Ishikawa (cell line): ENCODE results near the gene HOXB4.

Experiments
- EGR1 ChIP-seq: IDR thresholded peaks from 2 replicates; pipeline ENCODE4 v1.6.1; 2012
- EP300 ChIP-seq: IDR thresholded peaks from 2 replicates; pipeline ENCODE4 v1.6.1; 2012; ENCODE audit warnings: borderline replicate concordance
- TEAD4 ChIP-seq: IDR thresholded peaks from 2 replicates; pipeline ENCODE4 v1.6.1; 2012
- ZBTB7A ChIP-seq: IDR thresholded peaks from 2 replicates; pipeline ENCODE4 v1.6.1; 2012; ENCODE audit warnings: low read depth
- TF ChIP-seq, protein P1 (sequence below): IDR thresholded peaks from 2 replicates; pipeline ENCODE4 v1.6.1; 2012
- TF ChIP-seq, protein P2 (sequence below): IDR thresholded peaks from 2 replicates; pipeline ENCODE4 v1.6.1; 2012; ENCODE audit warnings: low read depth, mild to moderate bottlenecking

DNA sequence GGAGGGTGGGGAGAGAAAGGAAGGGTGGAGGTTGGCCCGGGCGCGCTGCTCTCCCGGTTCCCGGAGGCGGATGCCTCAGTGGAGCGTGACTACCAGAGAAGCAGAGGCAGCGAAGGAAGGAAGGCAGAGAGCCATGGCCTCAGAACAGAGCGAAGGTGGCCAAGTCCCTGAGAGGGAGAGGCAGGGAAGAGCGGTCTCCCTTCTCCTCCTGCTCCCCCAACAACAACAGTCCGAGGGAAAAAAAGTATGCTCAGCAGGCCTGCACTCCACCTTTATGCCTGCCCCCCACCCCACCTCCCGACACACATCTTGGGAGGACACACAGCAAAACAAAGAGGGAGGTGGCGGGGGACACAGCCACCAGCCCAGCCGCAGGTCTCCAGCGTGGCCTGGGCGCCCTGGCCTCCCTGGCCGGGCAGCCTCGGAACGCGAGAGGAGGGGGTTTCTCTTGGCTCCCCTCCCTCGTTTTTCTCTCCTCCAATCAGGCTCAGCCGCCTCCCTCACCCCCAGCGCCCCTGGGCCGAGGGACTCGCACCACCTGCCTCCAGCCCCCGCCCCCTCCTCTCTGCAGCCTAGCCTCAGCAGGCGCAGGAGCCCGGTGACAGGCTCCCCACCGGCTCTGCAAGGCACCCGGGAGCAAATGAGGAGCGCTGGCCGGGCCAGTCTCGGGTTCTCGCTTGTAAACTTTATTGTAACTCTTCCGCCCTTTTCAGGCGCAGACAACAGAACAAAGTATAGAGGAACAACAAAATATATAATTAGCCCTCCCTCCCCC is 33.7 kb upstream of the HOXB4 start:
- TF ChIP-seq EGR1 (no peak), EP300 (peak; percentile 42; the same call in 1 of the 2 replicates), TEAD4 (no peak), ZBTB7A (peak; percentile 56; the same call in 1 of the 2 replicates)
- TF ChIP-seq, protein P1, sequence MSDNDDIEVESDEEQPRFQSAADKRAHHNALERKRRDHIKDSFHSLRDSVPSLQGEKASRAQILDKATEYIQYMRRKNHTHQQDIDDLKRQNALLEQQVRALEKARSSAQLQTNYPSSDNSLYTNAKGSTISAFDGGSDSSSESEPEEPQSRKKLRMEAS: no peak
- TF ChIP-seq, protein P2, sequence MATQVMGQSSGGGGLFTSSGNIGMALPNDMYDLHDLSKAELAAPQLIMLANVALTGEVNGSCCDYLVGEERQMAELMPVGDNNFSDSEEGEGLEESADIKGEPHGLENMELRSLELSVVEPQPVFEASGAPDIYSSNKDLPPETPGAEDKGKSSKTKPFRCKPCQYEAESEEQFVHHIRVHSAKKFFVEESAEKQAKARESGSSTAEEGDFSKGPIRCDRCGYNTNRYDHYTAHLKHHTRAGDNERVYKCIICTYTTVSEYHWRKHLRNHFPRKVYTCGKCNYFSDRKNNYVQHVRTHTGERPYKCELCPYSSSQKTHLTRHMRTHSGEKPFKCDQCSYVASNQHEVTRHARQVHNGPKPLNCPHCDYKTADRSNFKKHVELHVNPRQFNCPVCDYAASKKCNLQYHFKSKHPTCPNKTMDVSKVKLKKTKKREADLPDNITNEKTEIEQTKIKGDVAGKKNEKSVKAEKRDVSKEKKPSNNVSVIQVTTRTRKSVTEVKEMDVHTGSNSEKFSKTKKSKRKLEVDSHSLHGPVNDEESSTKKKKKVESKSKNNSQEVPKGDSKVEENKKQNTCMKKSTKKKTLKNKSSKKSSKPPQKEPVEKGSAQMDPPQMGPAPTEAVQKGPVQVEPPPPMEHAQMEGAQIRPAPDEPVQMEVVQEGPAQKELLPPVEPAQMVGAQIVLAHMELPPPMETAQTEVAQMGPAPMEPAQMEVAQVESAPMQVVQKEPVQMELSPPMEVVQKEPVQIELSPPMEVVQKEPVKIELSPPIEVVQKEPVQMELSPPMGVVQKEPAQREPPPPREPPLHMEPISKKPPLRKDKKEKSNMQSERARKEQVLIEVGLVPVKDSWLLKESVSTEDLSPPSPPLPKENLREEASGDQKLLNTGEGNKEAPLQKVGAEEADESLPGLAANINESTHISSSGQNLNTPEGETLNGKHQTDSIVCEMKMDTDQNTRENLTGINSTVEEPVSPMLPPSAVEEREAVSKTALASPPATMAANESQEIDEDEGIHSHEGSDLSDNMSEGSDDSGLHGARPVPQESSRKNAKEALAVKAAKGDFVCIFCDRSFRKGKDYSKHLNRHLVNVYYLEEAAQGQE: no peak
